GM12878 (cell line): ENCODE results near the gene DLX3.

Source experiments
- HCFC1 ChIP-seq: fragments of 150-350 bp; IDR thresholded peaks from 2 replicates; pipeline ENCODE4 v1.6.1; 2014; ENCODE audit warnings: low read length
- HDAC2 ChIP-seq: fragments of 200-600 bp; sonication (generic); IDR thresholded peaks from 2 replicates; pipeline ENCODE4 v1.6.1; 2017
- IKZF2 ChIP-seq, 2 experiments: fragments of 450-650 bp; IDR thresholded peaks; 2 replicates each; pipeline ENCODE4 v1.6.1; 2017; ENCODE audit warnings: mild to moderate bottlenecking in 2 of 2, moderate library complexity in 2 of 2
- JUND ChIP-seq: IDR thresholded peaks from 2 replicates; pipeline ENCODE4 v1.6.1; 2012; ENCODE audit warnings: low read depth, mild to moderate bottlenecking, low read length, improper control_type of control experiment, moderate library complexity
- NR2C2 ChIP-seq: IDR thresholded peaks from 2 replicates; pipeline ENCODE4 v1.6.1; 2011; ENCODE audit warnings: borderline replicate concordance, low read depth; ENCODE audit not compliant: control insufficient read depth, insufficient read length
- NR2F1 ChIP-seq: fragments of 450-650 bp; conservative IDR thresholded peaks from 2 replicates; pipeline ENCODE4 v1.6.1; 2017; ENCODE audit warnings: mild to moderate bottlenecking
- PML ChIP-seq: IDR thresholded peaks from 2 replicates; pipeline ENCODE4 v1.6.1; 2012; ENCODE audit warnings: low read length, inconsistent platforms
- SREBF1 ChIP-seq: IDR thresholded peaks from 2 replicates; pipeline ENCODE4 v1.6.1; 2012; ENCODE audit warnings: mild to moderate bottlenecking, low read length
- SUZ12 ChIP-seq: fragments of 200-600 bp; sonication (generic); IDR thresholded peaks from one replicate; pipeline ENCODE4 v1.6.1; 2018; ENCODE audit warnings: antibody characterized with exemption, mild to moderate bottlenecking; ENCODE audit not compliant: unreplicated experiment
- YY1 ChIP-seq: IDR thresholded peaks from 2 replicates; pipeline ENCODE4 v1.6.1; 2011; ENCODE audit warnings: low read depth, mild to moderate bottlenecking, low read length
- ZNF274 ChIP-seq: IDR thresholded peaks from one replicate; pipeline ENCODE4 v1.8.0; 2011; ENCODE audit not compliant: insufficient read length, insufficient read depth
- TF ChIP-seq, protein P1 (sequence below): IDR thresholded peaks from 2 replicates; pipeline ENCODE4 v1.6.1; 2011; ENCODE audit warnings: low read depth, mild to moderate bottlenecking, low read length, moderate library complexity, borderline replicate concordance; ENCODE audit errors: extremely low read depth
- TF ChIP-seq, protein P2 (sequence below), 3 experiments: IDR thresholded peaks in 2 of 3; conservative IDR thresholded peaks in 1 of 3; 2 replicates each; pipeline ENCODE4 v1.5.1; 2011; ENCODE audit warnings: low read depth in 3 of 3, low read length in 3 of 3, mild to moderate bottlenecking in 3 of 3, control low read depth in 2 of 3, moderate library complexity in 2 of 3, inconsistent platforms in 1 of 3, mixed read lengths in 1 of 3; ENCODE audit not compliant: control insufficient read depth in 2 of 3, insufficient read depth in 1 of 3; ENCODE audit errors: extremely low read depth in 1 of 3

DNA sequence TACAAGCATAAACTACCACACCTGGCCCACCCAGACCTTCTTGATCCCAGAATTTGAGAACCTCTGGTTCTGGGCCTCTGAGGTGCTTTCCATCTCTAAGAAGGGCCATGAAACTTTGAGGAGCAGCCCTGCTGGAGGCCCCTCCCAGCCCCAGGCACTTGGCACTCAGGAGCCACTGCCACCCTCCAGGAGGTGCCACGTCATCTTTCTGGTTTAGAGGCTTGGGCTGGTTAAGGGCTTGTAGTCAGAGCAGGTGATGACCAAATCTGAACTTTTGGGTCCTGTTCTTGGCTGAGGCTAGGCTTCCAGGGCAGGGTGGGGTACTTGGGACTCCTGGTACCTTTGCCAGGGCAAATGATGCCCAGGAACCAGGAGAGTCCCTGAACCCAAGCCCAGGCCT is 39.9 kb downstream of the DLX3 start:
- TF ChIP-seq SREBF1 (no peak), ZNF274 (no peak), PML (no peak), SUZ12 (no peak), HDAC2 (no peak), HCFC1 (no peak), NR2C2 (no peak), IKZF2 (IDR thresholded peaks at IDR 0.05) (no peak), YY1 (no peak), JUND (no peak), NR2F1 (no peak)
- TF ChIP-seq, protein P1, sequence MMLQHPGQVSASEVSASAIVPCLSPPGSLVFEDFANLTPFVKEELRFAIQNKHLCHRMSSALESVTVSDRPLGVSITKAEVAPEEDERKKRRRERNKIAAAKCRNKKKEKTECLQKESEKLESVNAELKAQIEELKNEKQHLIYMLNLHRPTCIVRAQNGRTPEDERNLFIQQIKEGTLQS: no peak
- TF ChIP-seq, protein P2, sequence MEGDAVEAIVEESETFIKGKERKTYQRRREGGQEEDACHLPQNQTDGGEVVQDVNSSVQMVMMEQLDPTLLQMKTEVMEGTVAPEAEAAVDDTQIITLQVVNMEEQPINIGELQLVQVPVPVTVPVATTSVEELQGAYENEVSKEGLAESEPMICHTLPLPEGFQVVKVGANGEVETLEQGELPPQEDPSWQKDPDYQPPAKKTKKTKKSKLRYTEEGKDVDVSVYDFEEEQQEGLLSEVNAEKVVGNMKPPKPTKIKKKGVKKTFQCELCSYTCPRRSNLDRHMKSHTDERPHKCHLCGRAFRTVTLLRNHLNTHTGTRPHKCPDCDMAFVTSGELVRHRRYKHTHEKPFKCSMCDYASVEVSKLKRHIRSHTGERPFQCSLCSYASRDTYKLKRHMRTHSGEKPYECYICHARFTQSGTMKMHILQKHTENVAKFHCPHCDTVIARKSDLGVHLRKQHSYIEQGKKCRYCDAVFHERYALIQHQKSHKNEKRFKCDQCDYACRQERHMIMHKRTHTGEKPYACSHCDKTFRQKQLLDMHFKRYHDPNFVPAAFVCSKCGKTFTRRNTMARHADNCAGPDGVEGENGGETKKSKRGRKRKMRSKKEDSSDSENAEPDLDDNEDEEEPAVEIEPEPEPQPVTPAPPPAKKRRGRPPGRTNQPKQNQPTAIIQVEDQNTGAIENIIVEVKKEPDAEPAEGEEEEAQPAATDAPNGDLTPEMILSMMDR (IDR thresholded peaks at IDR 0.05 in 2 of 3, conservative IDR thresholded peaks at IDR 0.05 in 1 of 3; ENCODE audit: control insufficient read depth in 2 of 3, extremely low read depth in 1 of 3, insufficient read depth in 1 of 3, low read depth in 3 of 3, low read length in 3 of 3): no peak
